ENCODE results near the gene FOXK1.

FOXK1 gene

DNA sequence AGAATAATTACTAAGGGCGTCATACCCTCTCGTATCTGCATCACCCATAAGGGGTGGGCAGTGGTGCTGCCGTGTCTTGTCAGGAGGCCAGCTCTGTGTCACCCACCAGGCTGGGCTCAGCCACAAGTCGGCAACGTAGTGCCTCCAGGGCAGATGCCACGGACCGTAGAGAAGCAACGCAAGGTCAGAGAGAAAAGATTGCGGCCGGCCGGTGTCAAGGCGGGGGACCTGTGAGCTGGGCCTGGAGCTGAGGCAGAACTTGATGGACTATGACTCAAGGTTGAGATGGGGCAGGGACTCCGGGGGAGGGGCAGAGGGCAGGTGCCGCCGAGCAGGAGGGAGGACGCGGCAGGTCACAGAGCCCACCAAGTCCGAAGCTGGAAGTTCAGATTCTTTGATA, 29.5 kb downstream of the FOXK1 start:
- CTCF ChIA-PET = interaction anchor here (0.6 to 0.8 kb wide), 2 partner anchors 25 to 230 kb away, joined by 3 to 6 read pairs; no protein-coding TSS in a partner anchor
- Histone ChIP-seq H3K4me1 (ENCODE audit: control insufficient read depth, insufficient read depth, low read length) (no peaks in the 10 kb centered on the region), H3K9me3 (ENCODE audit: control insufficient read depth, insufficient read depth, low read depth, low read length) (no peaks in the 10 kb centered on the region), H3K36me3 (ENCODE audit: control insufficient read depth in 2 of 2, insufficient read depth in 1 of 2, low read length in 2 of 2) (peaks cover 0 to 8% of the 10 kb centered on the region in 2 experiments; a peak in 2 of 3 replicates), H3K4me3 (ENCODE audit: low read depth, low read length) (no peak overlapping the region), H3K27ac (ENCODE audit: extremely low read depth, low read depth, low read length) (no peak overlapping the region)
- TF ChIP-seq ZNF558 (tag by site-specific recombination; IDR thresholded peaks at IDR 0.05) (no peak), ZNF157 (tag by site-specific recombination; IDR thresholded peaks at IDR 0.05) (no peak), ZNF624 (tag by site-specific recombination; IDR thresholded peaks at IDR 0.05) (no peak), ZNF214 (tag by site-specific recombination; IDR thresholded peaks at IDR 0.05; ENCODE audit: borderline replicate concordance) (no peak), ZNF175 (tag by site-specific recombination; IDR thresholded peaks at IDR 0.05) (no peak), ZNF114 (tag by site-specific recombination; IDR thresholded peaks at IDR 0.05) (no peak), ZNF433 (tag by site-specific recombination; IDR thresholded peaks at IDR 0.05; ENCODE audit: low read depth) (no peak), ZBTB1 (tag by site-specific recombination; IDR thresholded peaks at IDR 0.05) (no peak), SP3 (tag by site-specific recombination; IDR thresholded peaks at IDR 0.05) (no peak), HOXD13 (CRISPR knock-in tag; IDR thresholded peaks at IDR 0.05; ENCODE audit: borderline replicate concordance) (no peak), ZNF549 (tag by site-specific recombination; IDR thresholded peaks at IDR 0.05) (no peak), KLF1 (tag by site-specific recombination; IDR thresholded peaks at IDR 0.05) (no peak), ZEB2 (tag by site-specific recombination; IDR thresholded peaks at IDR 0.05) (no peak), ZNF530 (tag by site-specific recombination; IDR thresholded peaks at IDR 0.05; ENCODE audit: low read depth) (no peak), GLI4 (tag by site-specific recombination; IDR thresholded peaks at IDR 0.05) (no peak), ZNF354C (tag by site-specific recombination; IDR thresholded peaks at IDR 0.05; ENCODE audit: borderline replicate concordance, low read depth) (no peak)
- TF ChIP-seq, protein P1, sequence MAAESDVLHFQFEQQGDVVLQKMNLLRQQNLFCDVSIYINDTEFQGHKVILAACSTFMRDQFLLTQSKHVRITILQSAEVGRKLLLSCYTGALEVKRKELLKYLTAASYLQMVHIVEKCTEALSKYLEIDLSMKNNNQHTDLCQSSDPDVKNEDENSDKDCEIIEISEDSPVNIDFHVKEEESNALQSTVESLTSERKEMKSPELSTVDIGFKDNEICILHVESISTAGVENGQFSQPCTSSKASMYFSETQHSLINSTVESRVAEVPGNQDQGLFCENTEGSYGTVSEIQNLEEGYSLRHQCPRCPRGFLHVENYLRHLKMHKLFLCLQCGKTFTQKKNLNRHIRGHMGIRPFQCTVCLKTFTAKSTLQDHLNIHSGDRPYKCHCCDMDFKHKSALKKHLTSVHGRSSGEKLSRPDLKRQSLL (tag by site-specific recombination; IDR thresholded peaks at IDR 0.05) = no peak
- TF ChIP-seq, protein P2, sequence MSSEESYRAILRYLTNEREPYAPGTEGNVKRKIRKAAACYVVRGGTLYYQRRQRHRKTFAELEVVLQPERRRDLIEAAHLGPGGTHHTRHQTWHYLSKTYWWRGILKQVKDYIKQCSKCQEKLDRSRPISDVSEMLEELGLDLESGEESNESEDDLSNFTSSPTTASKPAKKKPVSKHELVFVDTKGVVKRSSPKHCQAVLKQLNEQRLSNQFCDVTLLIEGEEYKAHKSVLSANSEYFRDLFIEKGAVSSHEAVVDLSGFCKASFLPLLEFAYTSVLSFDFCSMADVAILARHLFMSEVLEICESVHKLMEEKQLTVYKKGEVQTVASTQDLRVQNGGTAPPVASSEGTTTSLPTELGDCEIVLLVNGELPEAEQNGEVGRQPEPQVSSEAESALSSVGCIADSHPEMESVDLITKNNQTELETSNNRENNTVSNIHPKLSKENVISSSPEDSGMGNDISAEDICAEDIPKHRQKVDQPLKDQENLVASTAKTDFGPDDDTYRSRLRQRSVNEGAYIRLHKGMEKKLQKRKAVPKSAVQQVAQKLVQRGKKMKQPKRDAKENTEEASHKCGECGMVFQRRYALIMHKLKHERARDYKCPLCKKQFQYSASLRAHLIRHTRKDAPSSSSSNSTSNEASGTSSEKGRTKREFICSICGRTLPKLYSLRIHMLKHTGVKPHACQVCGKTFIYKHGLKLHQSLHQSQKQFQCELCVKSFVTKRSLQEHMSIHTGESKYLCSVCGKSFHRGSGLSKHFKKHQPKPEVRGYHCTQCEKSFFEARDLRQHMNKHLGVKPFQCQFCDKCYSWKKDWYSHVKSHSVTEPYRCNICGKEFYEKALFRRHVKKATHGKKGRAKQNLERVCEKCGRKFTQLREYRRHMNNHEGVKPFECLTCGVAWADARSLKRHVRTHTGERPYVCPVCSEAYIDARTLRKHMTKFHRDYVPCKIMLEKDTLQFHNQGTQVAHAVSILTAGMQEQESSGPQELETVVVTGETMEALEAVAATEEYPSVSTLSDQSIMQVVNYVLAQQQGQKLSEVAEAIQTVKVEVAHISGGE (tag by site-specific recombination; conservative IDR thresholded peaks at IDR 0.05; ENCODE audit: low read depth) = no peak
- TF ChIP-seq, protein P3, sequence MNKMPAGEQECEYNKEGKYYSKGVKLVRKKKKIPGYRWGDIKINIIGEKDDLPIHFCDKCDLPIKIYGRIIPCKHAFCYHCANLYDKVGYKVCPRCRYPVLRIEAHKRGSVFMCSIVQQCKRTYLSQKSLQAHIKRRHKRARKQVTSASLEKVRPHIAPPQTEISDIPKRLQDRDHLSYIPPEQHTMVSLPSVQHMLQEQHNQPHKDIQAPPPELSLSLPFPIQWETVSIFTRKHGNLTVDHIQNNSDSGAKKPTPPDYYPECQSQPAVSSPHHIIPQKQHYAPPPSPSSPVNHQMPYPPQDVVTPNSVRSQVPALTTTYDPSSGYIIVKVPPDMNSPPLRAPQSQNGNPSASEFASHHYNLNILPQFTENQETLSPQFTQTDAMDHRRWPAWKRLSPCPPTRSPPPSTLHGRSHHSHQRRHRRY (tag by site-specific recombination; IDR thresholded peaks at IDR 0.05) = no peak
- TF ChIP-seq, protein P4, sequence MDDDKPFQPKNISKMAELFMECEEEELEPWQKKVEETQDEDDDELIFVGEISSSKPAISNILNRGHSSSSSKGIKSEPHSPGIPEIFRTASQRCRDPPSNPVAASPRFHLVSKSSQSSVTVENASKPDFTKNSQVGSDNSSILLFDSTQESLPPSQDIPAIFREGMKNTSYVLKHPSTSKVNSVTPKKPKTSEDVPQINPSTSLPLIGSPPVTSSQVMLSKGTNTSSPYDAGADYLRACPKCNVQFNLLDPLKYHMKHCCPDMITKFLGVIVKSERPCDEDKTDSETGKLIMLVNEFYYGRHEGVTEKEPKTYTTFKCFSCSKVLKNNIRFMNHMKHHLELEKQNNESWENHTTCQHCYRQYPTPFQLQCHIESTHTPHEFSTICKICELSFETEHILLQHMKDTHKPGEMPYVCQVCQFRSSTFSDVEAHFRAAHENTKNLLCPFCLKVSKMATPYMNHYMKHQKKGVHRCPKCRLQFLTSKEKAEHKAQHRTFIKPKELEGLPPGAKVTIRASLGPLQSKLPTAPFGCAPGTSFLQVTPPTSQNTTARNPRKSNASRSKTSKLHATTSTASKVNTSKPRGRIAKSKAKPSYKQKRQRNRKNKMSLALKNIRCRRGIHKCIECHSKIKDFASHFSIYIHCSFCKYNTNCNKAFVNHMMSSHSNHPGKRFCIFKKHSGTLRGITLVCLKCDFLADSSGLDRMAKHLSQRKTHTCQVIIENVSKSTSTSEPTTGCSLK (tag by site-specific recombination; IDR thresholded peaks at IDR 0.05) = no peak
- POLR2A ChIA-PET = no interaction called here
